ENCODE results near the gene CUL5.
A peak's percentile ranks its signal among the peaks of the same experiment; 100 is the strongest.
"Not testable (repeated sequence)": the region's sequence is repeated elsewhere in the genome, so short reads cannot be mapped to it uniquely, and the experiment has no call there.

The CUL5 gene

DNA sequence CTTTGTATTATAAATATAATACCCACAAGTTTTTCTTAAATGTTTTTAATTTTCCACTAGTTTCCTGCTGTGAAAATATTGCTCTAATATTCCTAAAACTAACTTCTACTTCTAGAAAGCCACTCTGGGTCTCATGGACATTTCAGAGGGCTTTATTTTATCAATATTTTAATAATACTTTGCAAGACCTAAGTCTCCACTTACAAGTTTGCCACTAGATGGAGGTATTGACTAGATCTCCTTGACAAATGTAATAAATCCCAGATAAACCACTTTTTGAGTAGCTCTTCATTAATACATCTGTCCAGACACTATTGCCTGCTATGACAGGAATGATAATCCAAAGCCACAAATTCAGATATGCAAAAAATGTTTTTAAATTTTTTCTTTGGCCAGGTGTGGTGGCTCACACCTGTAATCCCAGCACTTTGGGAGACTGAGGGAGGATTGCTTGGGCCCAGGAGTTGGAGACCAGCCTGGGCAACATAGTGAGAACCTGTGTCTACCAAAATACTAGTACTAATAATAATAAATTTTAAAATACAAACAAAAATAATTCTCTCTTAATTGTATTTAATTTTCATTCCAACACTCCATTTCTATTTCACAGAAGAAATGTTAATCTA lies 109.2 kb downstream of the CUL5 start:
- peak; percentile 90 for DNase-seq

DNA sequence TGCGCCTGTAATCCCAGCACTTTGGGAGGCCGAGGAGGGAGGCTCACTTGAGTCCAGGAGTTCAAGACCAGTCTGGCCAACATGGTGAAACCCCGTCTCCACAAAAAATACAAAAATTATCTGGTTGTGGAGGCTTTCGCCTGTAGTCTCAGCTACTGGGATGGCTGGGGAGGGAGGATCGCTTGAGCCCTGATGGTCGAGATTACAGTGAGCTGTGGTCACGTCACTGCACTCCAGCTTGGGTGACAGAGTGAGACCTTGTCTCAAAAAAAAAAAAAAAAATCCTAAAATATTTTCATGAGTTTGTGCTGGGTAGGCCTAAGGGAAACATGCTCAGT lies 112.2 kb downstream of the CUL5 start:
- DNase-seq = not testable (repeated sequence)

GRCh38 chr11:108121274-108122155 lies 112.8 kb downstream of the CUL5 start, which contains the start of gene ACAT1:
Gene ACAT1, plus strand, starts transcription at chr11:108121567. Its CDS starts 40 bp downstream, at chr11:108121607.
- peak; percentile 97 for DNase-seq

GRCh38 chr11:108122166-108122628 lies 113.5 kb downstream of the CUL5 start:
- no peak for DNase-seq

- peak; percentile 65 for DNase-seq
Observed at GRCh38 chr11:108125096-108125495, 116.4 kb downstream of the CUL5 start.

DNA sequence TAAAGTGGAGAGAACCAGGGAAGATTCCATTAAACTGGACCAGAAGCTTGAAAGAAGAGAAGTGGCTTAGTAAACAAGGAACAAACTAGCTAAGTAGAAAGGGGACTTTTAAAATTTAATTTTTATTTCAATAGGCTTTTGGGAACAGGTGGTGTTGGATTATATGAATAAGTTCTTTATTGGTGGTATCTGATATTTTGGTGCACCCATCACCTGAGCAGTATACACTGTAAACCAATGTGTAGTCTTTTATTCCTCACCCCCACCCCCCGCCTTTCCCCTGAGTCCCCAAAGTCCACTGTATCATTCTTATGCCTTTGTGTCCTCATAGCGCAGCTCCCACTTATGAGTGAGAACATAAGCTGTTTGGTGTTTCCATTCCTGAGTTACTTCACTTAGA lies 120.1 kb downstream of the CUL5 start:
- no peak for DNase-seq

- no peak for DNase-seq
Observed at GRCh38 chr11:108131993-108132392, 123.3 kb downstream of the CUL5 start.

DNA sequence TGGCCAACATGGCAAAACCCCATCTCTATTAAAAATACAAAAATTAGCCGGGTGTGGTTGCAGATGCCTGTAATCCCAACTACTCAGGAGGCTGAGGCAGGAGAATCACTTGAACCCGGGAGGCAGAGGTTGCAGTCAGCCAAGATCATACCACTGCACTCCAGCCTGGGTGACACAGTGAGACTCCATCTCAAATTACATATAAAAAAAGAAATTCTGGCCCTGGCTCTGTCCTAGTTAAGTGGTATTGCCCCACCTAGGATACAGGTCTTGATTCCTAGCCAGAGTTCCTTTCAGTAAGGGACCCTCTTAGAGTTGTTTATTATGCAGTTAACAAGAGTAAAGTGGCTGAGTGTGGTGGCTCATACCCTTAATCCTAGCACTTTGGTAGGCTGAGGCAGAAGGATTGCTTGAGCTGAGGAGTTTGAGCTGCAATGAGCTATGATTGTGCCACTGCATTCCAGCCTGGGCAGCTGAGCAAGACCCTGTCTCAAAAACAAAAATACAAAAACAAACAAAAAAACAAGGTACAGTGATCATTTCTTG lies 124.4 kb downstream of the CUL5 start:
- DNase-seq = not testable (repeated sequence)

GRCh38 chr11:108135845-108136544 lies 127.3 kb downstream of the CUL5 start:
- DNase-seq = peak; percentile 52

DNA sequence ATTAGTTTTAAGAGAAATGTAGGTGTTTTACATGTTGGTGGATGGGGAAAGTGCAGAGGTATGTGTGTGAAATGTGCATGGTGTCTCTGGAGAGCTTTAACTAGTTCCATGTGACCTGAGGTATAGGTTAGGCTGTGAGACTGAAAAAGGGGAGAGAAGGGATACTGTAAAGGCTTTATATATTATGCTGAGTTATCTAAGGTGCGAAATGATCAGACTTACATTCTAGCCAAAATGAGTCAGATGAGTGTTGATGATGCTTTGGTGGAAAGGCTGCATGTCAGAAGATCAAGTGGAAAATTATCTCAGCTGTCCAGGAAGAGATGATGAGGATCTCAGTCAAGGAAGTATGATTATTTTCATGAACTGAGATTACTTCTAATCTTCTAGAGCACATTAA lies 128.5 kb downstream of the CUL5 start:
- DNase-seq = no peak

- DNase-seq = no peak
Observed at GRCh38 chr11:108142304-108142703, 133.6 kb downstream of the CUL5 start.

GRCh38 chr11:108144615-108145014 lies 135.9 kb downstream of the CUL5 start:
- DNase-seq = no peak

DNA sequence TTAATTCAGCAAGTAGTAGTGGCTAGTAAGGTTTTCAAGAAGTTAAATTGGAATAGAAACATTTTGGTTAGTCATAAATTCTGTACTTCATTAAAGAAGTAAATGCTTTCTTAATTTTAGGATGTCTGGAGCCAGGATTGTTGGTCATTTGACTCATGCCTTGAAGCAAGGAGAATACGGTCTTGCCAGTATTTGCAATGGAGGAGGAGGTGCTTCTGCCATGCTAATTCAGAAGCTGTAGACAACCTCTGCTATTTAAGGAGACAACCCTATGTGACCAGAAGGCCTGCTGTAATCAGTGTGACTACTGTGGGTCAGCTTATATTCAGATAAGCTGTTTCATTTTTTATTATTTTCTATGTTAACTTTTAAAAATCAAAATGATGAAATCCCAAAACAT lies 138.5 kb downstream of the CUL5 start:
- no peak for DNase-seq

DNA sequence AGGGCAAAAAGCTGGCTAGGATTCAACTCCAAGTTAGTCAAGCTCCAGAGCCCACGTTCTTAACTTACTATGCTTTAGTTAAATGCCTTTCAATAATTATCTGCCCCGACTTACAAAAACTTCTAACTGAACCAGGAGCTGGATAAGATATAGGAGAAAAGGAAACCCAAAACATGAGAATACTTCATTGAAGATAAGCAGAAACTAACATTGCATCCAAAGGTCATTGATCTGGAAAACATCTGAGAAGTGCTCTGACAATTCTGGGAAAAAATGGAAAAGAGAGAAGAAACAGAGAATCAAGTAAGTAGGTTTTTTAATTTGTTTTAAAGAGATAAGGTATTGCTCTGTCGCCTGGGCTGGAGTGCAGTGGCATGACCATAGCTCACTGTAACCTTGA lies 139.9 kb downstream of the CUL5 start:
- no peak for DNase-seq

DNA sequence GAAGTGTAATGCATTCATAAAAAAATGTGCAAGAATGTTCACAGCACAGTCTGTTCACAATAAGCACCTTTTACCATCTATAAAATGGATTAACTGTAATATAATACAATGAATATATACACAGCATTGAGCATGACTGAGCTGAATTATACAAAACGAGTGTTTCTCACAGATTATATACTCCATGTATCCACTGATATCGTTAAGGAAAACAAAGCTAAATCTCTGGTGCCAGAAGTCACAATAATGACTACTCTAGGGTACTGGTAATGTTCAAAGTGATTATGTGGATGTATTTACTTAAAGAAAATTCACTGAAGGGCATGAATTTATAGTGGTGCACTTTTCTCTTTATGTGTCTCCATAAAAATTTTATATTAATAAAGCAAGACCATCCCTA lies 145.9 kb downstream of the CUL5 start:
- DNase-seq = no peak
